SK-N-SH (cell line): ENCODE results near the gene WDR88. TPM values are rescaled to one million over a fixed set of nuclear protein-coding genes. Genes with fewer than 3 reads are reported as not detected.

Experiments
- CTCF ChIA-PET: fragments of 300-600, 350-600 bp; formaldehyde crosslinking; extraction: SDS; loops from one replicate; lab custom pipeline; 2021; lab: Yijun Ruan, JAX
- POLR2A ChIA-PET: fragments of 350-600 bp; sonication (Branson Sonifier 250); formaldehyde crosslinking; extraction: SDS; loops from one replicate; lab custom pipeline; 2020; ENCODE audit warnings: antibody characterized with exemption, inconsistent platforms; lab: Yijun Ruan, JAX
- DNase-seq: peaks from one replicate; pipeline ENCODE4 v3.0.0; 2012
- H2AFZ ChIP-seq: fragments of 200-600 bp; sonication (generic); 2 replicates; pipeline ENCODE4 v1.8.1; 2016; ENCODE audit warnings: antibody characterized with exemption, mild to moderate bottlenecking, low read depth
- H3F3A ChIP-seq: fragments of 200-600 bp; sonication (generic); replicated peaks from 2 replicates; pipeline ENCODE3; 2016; ENCODE audit warnings: antibody characterized with exemption, mild to moderate bottlenecking; ENCODE audit not compliant: insufficient read depth
- H3K27ac ChIP-seq, 2 experiments: fragments of 200-500 bp in 1 of 2; fragments of 200-600 bp in 1 of 2; sonication (Bioruptor generic) in 1 of 2; sonication (generic), shearing (Covaris generic) in 1 of 2; 2 replicates each; pipeline versions ENCODE4 v1.5.1 to v1.6.1; 2014 to 2016; ENCODE audit warnings: low read depth in 2 of 2, inconsistent platforms in 1 of 2, low read length in 1 of 2, mild to moderate bottlenecking in 1 of 2, mixed read lengths in 1 of 2
- H3K27me3 ChIP-seq: fragments of 200-600 bp; sonication (generic), shearing (Covaris generic); 2 replicates; pipeline ENCODE4 v1.6.1; 2016; ENCODE audit warnings: mixed run types; ENCODE audit not compliant: insufficient read depth
- H3K36me3 ChIP-seq, 2 experiments: fragments of 200-500 bp in 1 of 2; fragments of 200-600 bp in 1 of 2; sonication (Bioruptor generic) in 1 of 2; sonication (generic) in 1 of 2; replicated peaks in 1 of 2; 2 replicates each; pipeline versions ENCODE3 to v1.5.1; 2014 to 2016; ENCODE audit warnings: low read length in 1 of 2, mild to moderate bottlenecking in 1 of 2; ENCODE audit not compliant: insufficient read depth in 2 of 2, control insufficient read depth in 1 of 2
- H3K4me1 ChIP-seq, 2 experiments: fragments of 200-500 bp in 1 of 2; fragments of 200-600 bp in 1 of 2; sonication (Bioruptor generic) in 1 of 2; sonication (generic), shearing (Covaris generic) in 1 of 2; 2 replicates each; pipeline versions ENCODE4 v1.5.1 to v1.6.1; 2014 to 2016; ENCODE audit warnings: low read depth in 1 of 2, low read length in 1 of 2, mixed run types in 1 of 2; ENCODE audit not compliant: insufficient read depth in 2 of 2, control insufficient read depth in 1 of 2
- H3K4me2 ChIP-seq: fragments of 200-600 bp; sonication (generic), shearing (Covaris generic); 2 replicates; pipeline ENCODE4 v1.6.1; 2017; ENCODE audit warnings: mixed run types
- H3K4me3 ChIP-seq, 2 experiments: fragments of 200-500 bp in 1 of 2; fragments of 200-600 bp in 1 of 2; sonication (Bioruptor generic) in 1 of 2; sonication (generic), shearing (Covaris generic) in 1 of 2; 2 replicates each; pipeline versions ENCODE4 v1.5.1 to v1.8.1; 2014 to 2016; ENCODE audit warnings: low read depth in 2 of 2, inconsistent platforms in 1 of 2, low read length in 1 of 2, mild to moderate bottlenecking in 1 of 2, mixed read lengths in 1 of 2, moderate library complexity in 1 of 2
- H3K79me2 ChIP-seq: fragments of 200-600 bp; sonication (generic); 2 replicates; pipeline ENCODE4 v1.8.1; 2017; ENCODE audit warnings: mild to moderate bottlenecking; ENCODE audit not compliant: insufficient read depth
- H3K9ac ChIP-seq: fragments of 200-600 bp; sonication (generic); 2 replicates; pipeline ENCODE4 v1.6.1; 2017; ENCODE audit warnings: mixed run types
- H3K9me2 ChIP-seq: fragments of 200-600 bp; sonication (generic); 2 replicates; pipeline ENCODE4 v1.6.1; 2017; ENCODE audit warnings: mixed run types
- H3K9me3 ChIP-seq: fragments of 200-600 bp; sonication (generic); 2 replicates; pipeline ENCODE4 v1.6.1; 2017; ENCODE audit warnings: mixed run types, mild to moderate bottlenecking, moderate library complexity
- H4K20me1 ChIP-seq: fragments of 200-600 bp; sonication (generic); 2 replicates; pipeline ENCODE4 v1.6.1; 2017; ENCODE audit warnings: mild to moderate bottlenecking, mixed run types; ENCODE audit not compliant: insufficient read depth
- EZH2phosphoT487 ChIP-seq: fragments of 200-600 bp; sonication (generic); IDR thresholded peaks from 2 replicates; pipeline ENCODE4 v1.6.1; 2017; ENCODE audit warnings: low read depth, mixed run types, mild to moderate bottlenecking, antibody characterized with exemption, moderate library complexity, borderline replicate concordance
- FOSL2 ChIP-seq: IDR thresholded peaks from 2 replicates; pipeline ENCODE4 v1.4.0; 2012; ENCODE audit warnings: low read depth, mild to moderate bottlenecking, moderate library complexity, borderline replicate concordance
- FOXM1 ChIP-seq: IDR thresholded peaks from 2 replicates; pipeline ENCODE4 v1.4.0; 2012; ENCODE audit warnings: low read depth, mild to moderate bottlenecking
- GABPA ChIP-seq: IDR thresholded peaks from 2 replicates; pipeline ENCODE4 v1.4.0; 2012; ENCODE audit warnings: low read depth, mild to moderate bottlenecking
- GATA2 ChIP-seq: sonication (generic); formaldehyde crosslinking; IDR thresholded peaks from 2 replicates; pipeline ENCODE4 v1.5.0; 2020; ENCODE audit warnings: mild to moderate bottlenecking, missing genetic modification reagents
- JUND ChIP-seq: IDR thresholded peaks from 2 replicates; pipeline ENCODE4 v1.4.0; 2012
- NFIC ChIP-seq: IDR thresholded peaks from 2 replicates; pipeline ENCODE4 v1.4.0; 2012; ENCODE audit warnings: borderline replicate concordance
- NRF1 ChIP-seq: IDR thresholded peaks from 2 replicates; pipeline ENCODE4 v1.6.1; 2012; ENCODE audit warnings: low read depth, mild to moderate bottlenecking, low read length
- POLR2AphosphoS5 ChIP-seq: IDR thresholded peaks from 2 replicates; pipeline ENCODE4 v1.6.1; 2012; ENCODE audit warnings: low read depth, low read length
- RXRA ChIP-seq: IDR thresholded peaks from 2 replicates; pipeline ENCODE4 v1.4.0; 2012; ENCODE audit warnings: low read depth, mild to moderate bottlenecking, borderline replicate concordance
- SIN3A ChIP-seq: IDR thresholded peaks from 2 replicates; pipeline ENCODE4 v1.6.1; 2012; ENCODE audit warnings: low read depth, mild to moderate bottlenecking, low read length, moderate library complexity, borderline replicate concordance
- SMC3 ChIP-seq: IDR thresholded peaks from 2 replicates; pipeline ENCODE4 v1.6.1; 2012; ENCODE audit warnings: low read depth, low read length, improper control_type of control experiment
- USF1 ChIP-seq: IDR thresholded peaks from 2 replicates; pipeline ENCODE4 v1.4.0; 2012; ENCODE audit warnings: low read depth, borderline replicate concordance
- YY1 ChIP-seq: IDR thresholded peaks from 2 replicates; pipeline ENCODE4 v1.4.0; 2012; ENCODE audit warnings: low read depth, mild to moderate bottlenecking
- WGBS: methylation state at CpG from one replicate; pipeline ENCODE4 v1.1.6; 2017; ENCODE audit warnings: low lambda C conversion rate; 5-methylcytosine and 5-hydroxymethylcytosine counted together
- polyA plus RNA-seq, 3 experiments: library from polyadenylated mRNA; depleted of rRNA; stranded (reverse); fragments of >200 nt; gene quantifications; 2 replicates each; pipeline ENCODE4 v1.2.3, GENCODE V29; 2012
- TF ChIP-seq, protein P1 (sequence below): fragments of 150-350 bp; IDR thresholded peaks from 2 replicates; pipeline ENCODE4 v1.6.1; 2017; ENCODE audit warnings: antibody characterized with exemption, low read length, low read depth, borderline replicate concordance
- TF ChIP-seq, protein P2 (sequence below): fragments of 200-600 bp; sonication (generic); IDR thresholded peaks from 2 replicates; pipeline ENCODE4 v1.6.1; 2017; ENCODE audit warnings: antibody characterized with exemption, mild to moderate bottlenecking, moderate library complexity

WDR88 gene
- polyA plus RNA-seq, 1 of the 3 experiments (the other 2 are of a cell fraction) = not detected

- 89% methylated on average over 8 of the region's 8 CpGs for WGBS
- no peaks in the 10 kb centered on the region for H3K9me3 ChIP-seq
- H3K27me3 ChIP-seq = no peaks in the 10 kb centered on the region
- no peaks in the 10 kb centered on the region for H3F3A ChIP-seq
- H3K4me2 ChIP-seq = no peak overlapping the region
- H3K9me2 ChIP-seq = no peaks in the 10 kb centered on the region
- no peaks in the 10 kb centered on the region for H3K79me2 ChIP-seq
- CTCF ChIA-PET = interaction anchor here (0.8 to 6.2 kb wide), 6 partner anchors 11 to 26 kb away, joined by 3 to 30 read pairs (median 4); no protein-coding TSS in a partner anchor
- H3K9ac ChIP-seq = no peak overlapping the region
- H3K36me3 ChIP-seq = no peaks in the 10 kb centered on the region
- no peak overlapping the region for H2AFZ ChIP-seq
- DNase-seq = no peak
- TF ChIP-seq YY1 = no peak
- no peak for TF ChIP-seq NFIC
- TF ChIP-seq SMC3 = no peak
- TF ChIP-seq, protein P1, sequence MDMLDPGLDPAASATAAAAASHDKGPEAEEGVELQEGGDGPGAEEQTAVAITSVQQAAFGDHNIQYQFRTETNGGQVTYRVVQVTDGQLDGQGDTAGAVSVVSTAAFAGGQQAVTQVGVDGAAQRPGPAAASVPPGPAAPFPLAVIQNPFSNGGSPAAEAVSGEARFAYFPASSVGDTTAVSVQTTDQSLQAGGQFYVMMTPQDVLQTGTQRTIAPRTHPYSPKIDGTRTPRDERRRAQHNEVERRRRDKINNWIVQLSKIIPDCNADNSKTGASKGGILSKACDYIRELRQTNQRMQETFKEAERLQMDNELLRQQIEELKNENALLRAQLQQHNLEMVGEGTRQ = no peak
- TF ChIP-seq RXRA = no peak
- no peak for TF ChIP-seq EZH2phosphoT487
- H4K20me1 ChIP-seq = no peaks in the 10 kb centered on the region
- no peak overlapping the region for H3K4me3 ChIP-seq
- POLR2A ChIA-PET = interaction anchor here (1.2 kb wide), 1 partner anchor 17 kb away, joined by 4 read pairs; no protein-coding TSS in a partner anchor
- H3K27ac ChIP-seq = no peak overlapping the region
- no peaks in the 10 kb centered on the region; a peak in 1 of 4 replicates for H3K4me1 ChIP-seq
These were observed 28.0 kb downstream of the WDR88 start for GRCh38 chr19:33159893-33160292.

GRCh38 chr19:33161201-33161600, 29.3 kb downstream of the WDR88 start:
- no peak overlapping the region for H3K9ac ChIP-seq
- no peak for DNase-seq
- H3F3A ChIP-seq = no peaks in the 10 kb centered on the region
- H3K4me2 ChIP-seq = no peak overlapping the region
- no peaks in the 10 kb centered on the region for H4K20me1 ChIP-seq
- no peak overlapping the region for H2AFZ ChIP-seq
- WGBS = 78% methylated on average over 4 of the region's 4 CpGs
- no peaks in the 10 kb centered on the region for H3K9me3 ChIP-seq
- H3K4me3 ChIP-seq = no peak overlapping the region
- ChIA-PET CTCF (interaction anchor here (0.8 to 1.8 kb wide), 4 partner anchors 16 to 23 kb away, joined by 3 to 9 read pairs (median 4); no protein-coding TSS in a partner anchor), POLR2A (interaction anchor here (1.2 kb wide), 1 partner anchor 16 kb away, joined by 3 read pairs; no protein-coding TSS in a partner anchor)
- TF ChIP-seq, protein P1 = no peak
- TF ChIP-seq POLR2AphosphoS5 (no peak), USF1 (no peak), GATA2 (CRISPR knock-in tag) (no peak), FOSL2 (no peak), JUND (no peak), NRF1 (no peak), GABPA (no peak), YY1 (no peak), FOXM1 (no peak), RXRA (no peak), SIN3A (no peak)
- TF ChIP-seq, protein P2, sequence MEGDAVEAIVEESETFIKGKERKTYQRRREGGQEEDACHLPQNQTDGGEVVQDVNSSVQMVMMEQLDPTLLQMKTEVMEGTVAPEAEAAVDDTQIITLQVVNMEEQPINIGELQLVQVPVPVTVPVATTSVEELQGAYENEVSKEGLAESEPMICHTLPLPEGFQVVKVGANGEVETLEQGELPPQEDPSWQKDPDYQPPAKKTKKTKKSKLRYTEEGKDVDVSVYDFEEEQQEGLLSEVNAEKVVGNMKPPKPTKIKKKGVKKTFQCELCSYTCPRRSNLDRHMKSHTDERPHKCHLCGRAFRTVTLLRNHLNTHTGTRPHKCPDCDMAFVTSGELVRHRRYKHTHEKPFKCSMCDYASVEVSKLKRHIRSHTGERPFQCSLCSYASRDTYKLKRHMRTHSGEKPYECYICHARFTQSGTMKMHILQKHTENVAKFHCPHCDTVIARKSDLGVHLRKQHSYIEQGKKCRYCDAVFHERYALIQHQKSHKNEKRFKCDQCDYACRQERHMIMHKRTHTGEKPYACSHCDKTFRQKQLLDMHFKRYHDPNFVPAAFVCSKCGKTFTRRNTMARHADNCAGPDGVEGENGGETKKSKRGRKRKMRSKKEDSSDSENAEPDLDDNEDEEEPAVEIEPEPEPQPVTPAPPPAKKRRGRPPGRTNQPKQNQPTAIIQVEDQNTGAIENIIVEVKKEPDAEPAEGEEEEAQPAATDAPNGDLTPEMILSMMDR = no peak
- no peaks in the 10 kb centered on the region for H3K9me2 ChIP-seq
- H3K4me1 ChIP-seq = no peaks in the 10 kb centered on the region; a peak in 1 of 4 replicates
- H3K27me3 ChIP-seq = no peaks in the 10 kb centered on the region
- no peak overlapping the region for H3K27ac ChIP-seq
- H3K79me2 ChIP-seq = no peaks in the 10 kb centered on the region
- H3K36me3 ChIP-seq = no peaks in the 10 kb centered on the region
